ENCODE data around the gene RBMS3.

- no peak for TF ChIP-seq CTCF (IDR thresholded peaks at IDR 0.05)
- no peak for TF ChIP-seq POLR2A (IDR thresholded peaks at IDR 0.05)
Observed at GRCh38 chr3:29382845-29383244, 102.0 kb downstream of the RBMS3 start.

All from thyroid gland (tissue), 4 donors.